A549 treated with ZK216348 at 1 μM for 4 hours (cell line): Measurements from ENCODE around the gene DDR1. TPM values are rescaled to one million over a fixed set of nuclear protein-coding genes. Genes with fewer than 3 reads are reported as not detected.

ENCODE experiments used
- total RNA-seq: library from RNA; stranded (reverse); fragments of 200-300 nt; extraction: Qiagen RNA extraction; gene quantifications from 5 replicates; pipeline ENCODE4 v1.2.3, GENCODE V29; 2022; ENCODE audit warnings: low read depth

DDR1 gene
- 36.1 to 67.6 TPM (median 55.7 TPM) in 5 replicates for total RNA-seq

DNA sequence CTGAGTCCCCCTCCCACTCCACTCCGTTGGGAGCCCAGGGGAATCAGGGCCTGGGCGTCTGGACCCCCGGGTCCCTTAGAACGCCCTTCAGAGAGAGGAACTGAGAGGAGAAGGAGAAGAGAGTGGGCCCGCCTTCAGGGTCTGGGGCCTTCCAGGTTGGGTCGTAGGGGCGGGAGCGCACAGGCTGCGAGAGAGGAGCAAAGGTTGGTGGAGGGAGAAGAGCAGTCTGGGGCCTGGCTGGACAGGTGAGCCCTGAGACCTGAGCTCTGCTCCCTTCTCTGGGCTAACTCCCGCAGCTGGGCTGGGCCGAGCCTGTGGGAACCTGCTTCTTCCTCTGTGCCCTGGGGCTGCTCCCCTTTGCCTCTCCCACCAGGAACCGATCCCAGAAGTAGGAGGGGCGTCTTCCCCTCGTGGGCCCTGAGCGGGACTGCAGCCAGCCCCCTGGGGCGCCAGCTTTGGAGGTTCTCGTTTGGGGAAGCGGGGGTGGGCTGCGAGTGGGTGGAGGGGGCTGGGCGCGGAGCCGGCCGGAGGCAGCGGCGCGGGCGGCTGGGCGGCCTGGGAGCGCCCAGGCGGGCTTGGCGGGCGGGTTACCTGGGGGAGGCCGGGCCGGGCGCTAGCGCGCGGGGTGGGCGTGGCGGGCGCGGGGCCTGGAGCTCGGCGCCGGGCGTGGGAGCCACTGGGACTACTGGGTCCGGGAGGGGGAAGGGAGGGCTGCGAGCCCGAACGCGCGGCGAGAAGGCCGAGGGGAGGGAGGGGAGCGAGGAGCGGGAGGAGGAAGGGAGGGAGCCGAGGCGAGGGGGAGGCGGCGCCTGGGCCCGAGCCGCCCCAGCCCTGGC is at the start of gene DDR1:
Gene DDR1 (plus strand): TSS at position 835 of the 836 bp plus-strand sequence. CDS start 4,211 bp downstream, outside the sequence.

DNA sequence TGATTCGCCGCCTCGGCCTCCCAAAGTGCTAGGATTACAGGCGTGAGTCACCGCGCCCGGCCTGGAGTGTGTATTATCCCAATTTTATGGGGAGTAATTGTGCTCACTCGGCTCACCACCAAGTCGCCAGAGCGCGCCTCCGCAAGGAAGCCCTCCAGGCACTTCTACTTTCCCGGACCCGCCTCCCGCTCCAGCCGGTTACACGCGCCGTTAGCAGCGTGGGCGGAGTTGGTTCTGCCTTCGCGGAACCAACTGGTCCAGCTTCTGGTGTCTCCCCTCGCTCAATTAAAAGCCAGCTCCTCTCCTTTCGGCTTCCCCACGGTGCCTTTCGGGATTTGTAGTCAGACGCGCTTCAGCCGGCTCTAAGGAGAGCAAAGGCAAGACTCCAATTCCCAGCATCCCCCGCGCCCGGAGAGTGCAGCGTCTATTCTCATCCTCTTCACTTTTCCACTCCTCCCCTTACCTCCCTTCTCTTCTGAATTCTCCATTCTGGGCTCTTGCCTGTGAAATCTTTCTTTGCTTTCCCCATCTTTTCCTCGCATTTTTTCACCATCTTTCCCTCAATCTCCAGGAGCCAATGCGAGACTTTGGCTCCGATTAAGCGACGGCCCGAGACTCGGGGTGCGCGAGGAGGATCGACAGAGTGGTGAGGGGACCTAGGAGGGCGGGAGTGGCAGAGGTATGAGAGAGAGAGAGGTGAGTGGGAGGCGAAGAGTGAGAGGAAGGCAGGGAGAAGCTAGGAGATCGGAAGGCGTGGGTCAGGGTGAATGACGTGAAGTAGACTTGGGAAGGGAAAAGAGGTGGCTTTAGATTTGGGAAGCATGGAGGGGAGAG is 23.7 kb downstream of the DDR1 start, which contains the start of gene GTF2H4:
Gene GTF2H4 (plus strand): TSS at position 450 of the 834 bp plus-strand sequence.

DNA sequence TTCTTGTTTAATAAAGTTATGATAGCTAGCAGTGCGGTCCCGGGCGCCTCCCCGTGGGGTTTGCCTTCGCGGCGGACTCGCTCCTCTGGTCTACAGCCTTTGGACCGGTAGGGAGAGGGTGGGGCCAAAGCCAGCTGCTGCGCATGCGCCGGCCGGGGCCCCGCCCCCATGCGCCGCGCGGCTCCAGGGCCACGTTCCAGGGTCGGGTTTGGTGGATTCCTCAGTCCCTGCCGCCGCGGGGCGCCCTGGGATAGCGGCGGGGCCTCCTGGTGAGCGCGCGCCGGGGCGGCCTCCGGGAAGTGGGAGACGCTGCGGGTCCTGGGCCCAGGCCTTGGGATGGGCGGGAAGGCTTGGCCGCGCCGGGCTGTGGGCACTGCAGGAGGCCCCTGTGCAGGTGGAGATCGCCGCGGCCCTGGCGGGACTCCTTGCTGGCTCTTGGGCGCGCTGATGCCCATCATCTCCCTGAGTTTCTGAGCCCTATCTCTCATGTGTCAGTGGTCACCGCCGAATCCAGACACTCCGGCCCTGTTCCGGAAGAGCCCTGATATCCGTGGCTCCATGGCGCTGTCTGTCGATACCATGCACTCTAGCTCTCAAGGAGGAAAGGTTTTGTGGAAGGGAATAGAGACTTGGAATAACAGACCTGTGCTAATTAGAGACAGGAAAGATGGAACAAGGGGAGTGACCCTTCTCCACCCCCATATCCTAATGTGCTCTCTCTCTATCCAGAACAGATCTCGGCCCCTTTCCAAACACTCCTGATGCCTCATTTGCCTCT is 29.9 kb downstream of the DDR1 start, which contains the start of gene VARS2:
Gene VARS2 (plus strand): TSS at position 163 of the 778 bp plus-strand sequence. CDS start 599 bp downstream, at position 762.

DNA sequence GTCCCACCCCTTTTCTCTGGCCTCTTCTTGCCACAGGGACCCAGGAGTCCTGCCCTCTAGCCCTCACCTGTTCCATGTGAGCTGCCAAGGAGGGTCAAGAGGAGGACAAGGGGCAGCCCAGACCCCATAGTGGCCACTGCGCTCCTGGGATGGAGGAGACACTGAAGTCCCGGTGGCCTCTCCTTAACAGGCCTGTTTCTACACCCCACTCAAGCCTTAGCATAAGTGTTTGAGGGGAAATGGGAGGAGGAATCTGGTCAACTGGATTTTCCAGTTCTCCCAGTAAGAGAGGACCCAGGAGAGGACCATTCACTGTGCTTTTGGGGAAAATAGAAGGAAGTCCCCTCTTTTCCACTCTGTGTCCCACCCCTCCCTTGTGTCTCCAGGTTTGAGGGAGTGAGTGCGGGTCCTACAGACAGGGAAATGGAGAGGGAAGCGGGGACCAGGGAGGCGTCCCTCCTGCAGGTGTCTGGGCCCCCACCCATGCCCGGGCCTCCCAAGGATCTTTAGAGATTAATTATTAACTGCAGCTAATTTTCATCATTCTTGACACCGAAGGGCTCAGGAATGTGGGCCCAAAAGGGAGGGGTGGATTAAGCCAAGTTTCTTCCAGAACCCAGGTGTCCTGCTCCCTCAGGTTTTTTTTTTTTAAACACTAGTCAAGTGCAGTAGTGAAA is 47.8 kb downstream of the DDR1 start, which contains the start of gene SFTA2:
Gene SFTA2 (minus strand): TSS at position 202 of the 677 bp plus-strand sequence. CDS start 74 bp downstream, at position 128.

DNA sequence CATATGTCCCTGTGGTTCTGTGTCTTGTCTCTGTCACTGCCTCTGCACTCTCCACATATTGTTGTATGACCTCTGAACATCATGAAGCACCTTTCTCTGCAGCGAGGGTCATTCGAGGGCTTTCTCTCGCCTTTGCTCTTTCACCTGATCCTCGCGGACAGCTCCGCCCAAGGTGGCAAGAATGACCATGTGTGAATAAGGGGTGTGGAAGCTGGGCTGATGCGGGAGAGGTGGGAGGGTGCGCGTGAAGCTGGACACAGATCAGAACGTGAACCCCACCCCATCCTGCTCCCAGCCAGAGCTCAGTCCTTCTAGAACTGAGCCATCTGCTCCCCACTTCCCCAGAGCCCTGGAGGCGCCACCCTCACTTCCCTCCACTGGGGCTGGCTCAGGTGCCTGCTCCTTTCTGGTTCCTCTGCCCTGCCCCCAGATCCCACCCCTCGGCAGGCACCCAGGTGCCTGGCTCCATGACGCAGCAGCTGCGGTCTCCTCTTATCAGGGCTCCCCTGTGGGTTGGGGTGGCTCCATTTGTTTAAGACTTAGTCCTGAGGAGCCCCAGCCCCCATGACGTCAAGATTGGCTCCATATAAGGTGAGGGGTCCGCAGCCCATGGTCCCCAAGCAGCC is 56.2 kb downstream of the DDR1 start, which contains the start of gene MUCL3:
Gene MUCL3 (plus strand): TSS at position 613 of the 626 bp plus-strand sequence. CDS start 27 bp downstream, outside the sequence.

Other genes starting within 250 kb of the DDR1 start
- 9.4 to 15.4 TPM (median 13.7 TPM) in 5 replicates for gene C6orf136, start 237.4 kb upstream of the DDR1 start, total RNA-seq
- 28.5 to 31.7 TPM (median 30.4 TPM) in 5 replicates for gene DHX16, start 211.5 kb upstream of the DDR1 start, total RNA-seq
- 40.2 to 47.9 TPM (median 43.5 TPM) in 5 replicates for gene PPP1R18, start 197.9 kb upstream of the DDR1 start, total RNA-seq
- gene NRM, start 193.5 kb upstream of the DDR1 start, total RNA-seq: 20.2 to 28.1 TPM (median 26.5 TPM) in 5 replicates
- gene MDC1, start 167.2 kb upstream of the DDR1 start, total RNA-seq: 14.7 to 21.2 TPM (median 17.8 TPM) in 5 replicates
- 799 to 982 TPM (median 956 TPM) in 5 replicates for gene TUBB, start 164.2 kb upstream of the DDR1 start, total RNA-seq
- 75.5 to 109 TPM (median 97.4 TPM) in 5 replicates for gene FLOT1, start 141.8 kb upstream of the DDR1 start, total RNA-seq
- 65.0 to 118 TPM (median 104 TPM) in 5 replicates for gene IER3, start 140.0 kb upstream of the DDR1 start, total RNA-seq
- gene GTF2H4, start 23.7 kb downstream of the DDR1 start, total RNA-seq: 15.2 to 23.2 TPM (median 17.3 TPM) in 5 replicates
- 9.4 to 14.7 TPM (median 13.7 TPM) in 5 replicates for gene VARS2, start 29.7 kb downstream of the DDR1 start, total RNA-seq
- not detected in 5 replicates for gene SFTA2, start 47.7 kb downstream of the DDR1 start, total RNA-seq
- 0.08 to 0.17 TPM (median 0.10 TPM) in 5 replicates for gene MUCL3, start 56.5 kb downstream of the DDR1 start, total RNA-seq
- gene MUC21, start 99.2 kb downstream of the DDR1 start, total RNA-seq: 0.05 TPM in 1 of 5 replicates, not detected in the others
- gene MUC22, start 126.0 kb downstream of the DDR1 start, total RNA-seq: 0.02 TPM in 1 of 5 replicates, not detected in the others
- gene C6orf15, start 228.1 kb downstream of the DDR1 start, total RNA-seq: not detected in 5 replicates
- 3.7 to 5.9 TPM (median 4.5 TPM) in 5 replicates for gene PSORS1C1, start 230.3 kb downstream of the DDR1 start, total RNA-seq
- 0.11 TPM in 1 of 5 replicates, not detected in the others for gene CDSN, start 235.9 kb downstream of the DDR1 start, total RNA-seq